ENCODE results near the gene NPFFR1.

The NPFFR1 gene

GRCh38 chr10:70212879-70213278 is 70.9 kb downstream of the NPFFR1 start:
- DNase-seq, result no peak

DNA sequence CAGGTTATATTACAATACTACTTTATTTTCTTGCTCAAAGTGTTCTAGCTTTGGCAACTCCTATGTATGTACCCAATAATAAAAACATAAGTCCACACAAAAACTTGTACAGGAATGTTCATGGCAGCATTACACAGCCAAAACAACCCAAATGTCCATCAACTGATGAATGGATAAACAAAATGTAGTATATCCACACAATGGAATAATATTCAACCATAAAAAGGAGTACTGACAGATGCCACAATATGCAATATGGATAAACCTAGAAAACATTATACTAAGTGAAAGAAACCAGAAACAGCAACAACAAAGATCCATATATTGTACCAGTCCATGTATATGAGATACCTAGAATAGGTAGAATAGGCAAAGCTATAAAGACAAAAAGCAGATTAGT is 71.5 kb downstream of the NPFFR1 start:
- DNase-seq, result no peak

DNA sequence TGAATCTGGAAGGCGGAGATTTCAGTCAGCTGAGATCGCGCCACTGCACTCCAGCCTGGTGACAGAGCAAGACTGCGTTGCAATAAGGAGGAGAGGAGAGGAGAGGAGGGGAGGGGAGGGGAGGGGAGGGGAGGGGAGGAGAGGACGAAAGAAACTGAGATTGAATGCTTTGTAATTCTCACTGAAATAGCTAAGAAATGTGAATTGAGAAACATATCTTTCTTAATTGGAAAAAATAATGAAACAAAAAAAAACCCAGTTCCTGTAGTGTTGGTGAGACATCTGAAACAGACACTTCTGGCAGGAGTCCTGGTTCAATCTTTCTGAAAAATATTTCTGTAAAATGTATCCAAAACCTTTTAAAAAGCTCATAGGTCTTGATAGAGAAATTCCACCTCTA is 77.0 kb downstream of the NPFFR1 start:
- DNase-seq, result no peak

DNA sequence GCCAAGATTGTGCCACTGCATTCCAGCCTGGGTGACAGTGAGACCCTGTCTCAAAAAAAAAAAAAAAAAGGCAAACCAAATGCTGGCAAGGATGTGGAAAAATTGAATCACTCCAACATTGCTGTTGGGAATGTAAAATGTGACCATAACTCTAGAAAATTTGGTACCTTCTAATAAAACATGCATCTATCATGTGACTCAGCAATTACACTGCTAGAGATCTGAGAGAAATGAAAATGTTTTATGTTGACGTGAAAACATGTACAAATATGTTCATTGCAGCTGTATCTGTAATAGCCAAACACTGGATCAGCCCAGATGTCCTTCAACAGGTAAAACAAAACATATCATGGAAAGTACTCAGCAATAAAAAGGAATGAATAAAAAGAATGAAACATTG is 82.7 kb downstream of the NPFFR1 start:
- DNase-seq, result no peak

- no peak for DNase-seq
Measured at GRCh38 chr10:70198696-70199466, 84.9 kb downstream of the NPFFR1 start.

Data from amniotic stem cell (primary cell).